IPS DF 6.9 (cell line): Measurements from ENCODE around the gene DET1.
"Not testable (repeated sequence)": the region's sequence is repeated elsewhere in the genome, so short reads cannot be mapped to it uniquely, and the experiment has no call there.

Experiments
- DNase-seq: peaks from one replicate; pipeline ENCODE4 v3.0.0-alpha.2; 2013; ENCODE audit warnings: low read depth, low spot score
- H3K27ac ChIP-seq: one replicate; pipeline ENCODE4 v1.5.1; 2013; ENCODE audit warnings: low read length, control low read depth
- H3K27me3 ChIP-seq: 2 replicates; pipeline ENCODE4 v1.6.1; 2013; ENCODE audit warnings: mild to moderate bottlenecking, low read length; ENCODE audit not compliant: control insufficient read depth, insufficient read depth
- H3K36me3 ChIP-seq: 2 replicates; pipeline ENCODE4 v1.6.1; 2013; ENCODE audit warnings: low read length; ENCODE audit not compliant: control insufficient read depth, insufficient read depth
- H3K4me1 ChIP-seq: 2 replicates; pipeline ENCODE4 v1.6.1; 2013; ENCODE audit warnings: low read length; ENCODE audit not compliant: control insufficient read depth, insufficient read depth
- H3K4me3 ChIP-seq: 2 replicates; pipeline ENCODE4 v1.5.1; 2013; ENCODE audit warnings: mild to moderate bottlenecking, low read length
- H3K9me3 ChIP-seq: 2 replicates; pipeline ENCODE4 v1.6.1; 2013; ENCODE audit warnings: low read length, inconsistent platforms; ENCODE audit not compliant: control insufficient read depth, insufficient read depth
- WGBS: extraction: QIAGEN DNeasy Blood & Tissue Kit; methylation state at CpG from one replicate; pipeline ENCODE4 v1.1.7; 2013; ENCODE audit warnings: mixed read lengths, missing lambda C conversion rate; ENCODE audit not compliant: insufficient read length, insufficient coverage; 5-methylcytosine and 5-hydroxymethylcytosine counted together

The DET1 gene

GRCh38 chr15:88482263-88482662 lies 64.2 kb downstream of the DET1 start:
- Histone ChIP-seq H3K27me3 (no peaks in the 10 kb centered on the region), H3K4me1 (peaks cover 3% of the 10 kb centered on the region), H3K9me3 (no peaks in the 10 kb centered on the region), H3K4me3 (no peak overlapping the region), H3K27ac (no peak overlapping the region), H3K36me3 (0 out of 2 replicates have a peak, but pooled peaks cover 2% of the 10 kb centered on the region)
- WGBS = no CpG with 5 or more reads among the region's 1 CpG
- no peak for DNase-seq

- H3K9me3 ChIP-seq = no peaks in the 10 kb centered on the region
- DNase-seq = no peak
- H3K27ac ChIP-seq = no peak overlapping the region
- no CpG with 5 or more reads among the region's 8 CpGs for WGBS
- no peak overlapping the region for H3K4me3 ChIP-seq
- peaks cover 3% of the 10 kb centered on the region for H3K4me1 ChIP-seq
- 0 out of 2 replicates have a peak, but pooled peaks cover 2% of the 10 kb centered on the region for H3K36me3 ChIP-seq
- H3K27me3 ChIP-seq = no peaks in the 10 kb centered on the region
Measured at GRCh38 chr15:88480981-88481380, 65.5 kb downstream of the DET1 start.

- no peak for DNase-seq
- Histone ChIP-seq H3K4me1 (peaks cover 1% of the 10 kb centered on the region; the same call in 1 of the 2 replicates), H3K36me3 (0 out of 2 replicates have a peak, but pooled peaks cover 5% of the 10 kb centered on the region), H3K4me3 (no peak overlapping the region), H3K27ac (no peak overlapping the region), H3K27me3 (no peaks in the 10 kb centered on the region), H3K9me3 (no peaks in the 10 kb centered on the region)
- no CpG with 5 or more reads among the region's 3 CpGs for WGBS
Measured at GRCh38 chr15:88479169-88479568, 67.3 kb downstream of the DET1 start.

- no CpG with 5 or more reads among the region's 5 CpGs for WGBS
- Histone ChIP-seq H3K27ac (no peak overlapping the region), H3K36me3 (peaks cover 10% of the 10 kb centered on the region; the same call in 1 of the 2 replicates)
Measured at GRCh38 chr15:88477904-88478303, 68.6 kb downstream of the DET1 start.

GRCh38 chr15:88477126-88477525 lies 69.4 kb downstream of the DET1 start:
- H3K4me1 ChIP-seq = no peaks in the 10 kb centered on the region
- no peak overlapping the region for H3K27ac ChIP-seq
- DNase-seq = no peak
- H3K4me3 ChIP-seq = no peak overlapping the region
- no peaks in the 10 kb centered on the region for H3K9me3 ChIP-seq
- peaks cover 10% of the 10 kb centered on the region; the same call in 1 of the 2 replicates for H3K36me3 ChIP-seq
- WGBS = no CpG with 5 or more reads among the region's 7 CpGs
- H3K27me3 ChIP-seq = no peaks in the 10 kb centered on the region

More at GRCh38 chr15:88477904-88478303, 68.6 kb downstream of the DET1 start:
- no peak for DNase-seq
- Histone ChIP-seq H3K27me3 (no peaks in the 10 kb centered on the region), H3K4me3 (no peak overlapping the region), H3K9me3 (no peaks in the 10 kb centered on the region), H3K4me1 (no peaks in the 10 kb centered on the region)

GRCh38 chr15:88476635-88477060 lies 69.8 kb downstream of the DET1 start:
- Histone ChIP-seq H3K9me3 (no peaks in the 10 kb centered on the region), H3K36me3 (peaks cover 10% of the 10 kb centered on the region; the same call in 1 of the 2 replicates), H3K4me3 (no peak overlapping the region), H3K27ac (no peak overlapping the region), H3K27me3 (no peaks in the 10 kb centered on the region), H3K4me1 (no peaks in the 10 kb centered on the region)
- no CpG with 5 or more reads among the region's 8 CpGs for WGBS
- DNase-seq = no peak

- not testable (repeated sequence) for H3K4me1 ChIP-seq, H3K9me3 ChIP-seq, DNase-seq, H3K4me3 ChIP-seq, H3K27ac ChIP-seq, H3K27me3 ChIP-seq
- H3K36me3 ChIP-seq = peaks cover 10% of the 10 kb centered on the region; the same call in 1 of the 2 replicates
- WGBS = no CpG with 5 or more reads among the region's 4 CpGs
Measured at GRCh38 chr15:88473661-88474293, 72.7 kb downstream of the DET1 start.

- H3K36me3 ChIP-seq = peaks cover 8% of the 10 kb centered on the region; the same call in 1 of the 2 replicates
- DNase-seq = no peak
- no peaks in the 10 kb centered on the region for H3K9me3 ChIP-seq
- no peaks in the 10 kb centered on the region for H3K27me3 ChIP-seq
- H3K4me3 ChIP-seq = no peak overlapping the region
- no peak overlapping the region for H3K27ac ChIP-seq
- WGBS = no CpG with 5 or more reads among the region's 4 CpGs
- H3K4me1 ChIP-seq = no peaks in the 10 kb centered on the region
Measured at GRCh38 chr15:88472225-88472624, 74.3 kb downstream of the DET1 start.

GRCh38 chr15:88470625-88471372 lies 75.7 kb downstream of the DET1 start:
- Histone ChIP-seq H3K4me3 (no peak overlapping the region), H3K27ac (no peak overlapping the region), H3K4me1 (no peaks in the 10 kb centered on the region), H3K27me3 (no peaks in the 10 kb centered on the region), H3K9me3 (no peaks in the 10 kb centered on the region), H3K36me3 (peaks cover 8% of the 10 kb centered on the region; the same call in 1 of the 2 replicates)
- no peak for DNase-seq
- no CpG with 5 or more reads among the region's 6 CpGs for WGBS

- no peaks in the 10 kb centered on the region for H3K27me3 ChIP-seq
- H3K27ac ChIP-seq = no peak overlapping the region
- H3K36me3 ChIP-seq = peaks cover 8% of the 10 kb centered on the region; the same call in 1 of the 2 replicates
- no peak for DNase-seq
- H3K4me3 ChIP-seq = no peak overlapping the region
- H3K4me1 ChIP-seq = no peaks in the 10 kb centered on the region
- H3K9me3 ChIP-seq = no peaks in the 10 kb centered on the region
- no CpG with 5 or more reads among the region's 2 CpGs for WGBS
Measured at GRCh38 chr15:88469321-88469720, 77.2 kb downstream of the DET1 start.
